HG03175 (cell line): Measurements from ENCODE around the gene CIRBP.

Experiments used
- ATAC-seq: cut with Tn5 transposase; IDR thresholded peaks from one replicate; pipeline ENCODE4 v1.9.1; 2021; ENCODE audit warnings: mild to moderate bottlenecking, moderate library complexity; ENCODE audit not compliant: unreplicated experiment

CIRBP gene

GRCh38 chr19:1278074-1278473 is 8.9 kb downstream of the CIRBP start:
- no peak for ATAC-seq

- ATAC-seq = no peak
These were observed 9.9 kb downstream of the CIRBP start for GRCh38 chr19:1278713-1279660.

DNA sequence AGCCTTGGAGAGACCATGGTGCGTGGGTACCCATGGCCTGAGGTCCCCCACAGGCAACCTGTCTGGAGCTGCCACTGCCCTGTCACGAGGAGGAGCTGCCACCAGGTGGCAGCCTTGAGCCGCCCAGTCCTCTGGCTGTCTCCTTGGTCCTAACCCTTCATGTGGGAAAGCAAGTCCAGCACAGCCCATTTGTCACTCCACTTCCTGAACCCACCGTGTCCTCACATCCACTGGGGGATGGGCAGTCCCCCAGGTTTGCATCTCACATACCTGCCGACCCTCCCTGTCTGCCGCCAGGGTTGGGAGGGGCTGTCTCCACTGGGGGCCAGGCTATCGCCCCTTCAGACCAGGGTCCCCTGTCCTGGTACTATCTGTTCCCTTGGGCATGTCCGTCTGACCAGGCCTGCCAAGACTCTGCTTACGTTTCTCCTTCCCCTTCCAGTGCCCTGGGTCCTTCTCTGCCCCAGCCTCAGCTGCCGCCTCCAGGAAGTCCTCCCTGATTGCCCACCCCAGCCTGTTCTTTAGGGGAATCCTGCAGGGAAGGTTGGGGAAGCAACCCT is 10.7 kb downstream of the CIRBP start:
- no peak for ATAC-seq

DNA sequence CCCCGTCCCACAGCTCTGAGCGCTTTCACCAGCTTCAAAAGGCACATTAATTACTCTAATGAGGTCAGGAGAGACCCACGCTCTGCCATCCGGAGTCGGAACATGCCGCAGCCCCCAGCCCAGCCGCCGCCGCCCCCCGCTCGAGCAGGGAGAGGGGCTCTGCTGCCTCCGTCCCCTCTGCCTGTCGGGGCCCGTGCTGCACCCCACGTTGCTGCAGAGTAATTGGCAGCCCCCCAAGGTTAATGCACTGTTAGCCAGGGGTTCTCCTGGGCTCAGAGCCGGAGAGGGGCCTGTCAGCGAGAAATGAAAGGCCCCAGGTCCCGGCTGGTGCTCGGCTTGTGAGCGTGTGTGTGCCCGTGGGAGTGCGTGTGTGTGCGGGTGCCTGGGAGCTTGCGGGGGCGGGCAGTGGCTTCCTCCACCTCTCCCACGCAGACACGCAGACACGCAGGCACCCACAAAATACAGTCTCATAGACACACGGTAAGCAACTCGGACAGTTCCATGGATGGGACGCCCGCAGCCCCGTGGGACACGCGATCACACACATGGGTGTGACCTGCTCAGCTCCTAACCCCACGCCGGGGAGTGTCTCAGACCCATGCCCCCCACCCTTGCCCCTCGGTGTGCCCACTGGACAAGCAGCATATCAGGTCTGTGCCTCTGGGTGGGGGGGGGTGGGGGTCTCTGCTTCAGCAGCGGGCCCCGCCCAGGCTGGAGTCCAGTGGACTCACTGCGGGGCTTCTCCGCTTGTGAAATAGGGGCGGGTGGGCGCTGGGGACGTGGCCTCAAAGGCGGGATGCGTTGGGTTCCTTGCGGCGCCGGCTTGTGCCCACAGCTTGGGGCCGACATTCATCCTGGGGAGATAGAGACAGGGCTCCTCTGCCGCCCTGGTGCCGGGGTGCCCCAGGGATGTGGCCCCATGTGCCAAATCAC is 11.8 kb downstream of the CIRBP start:
- no peak for ATAC-seq

DNA sequence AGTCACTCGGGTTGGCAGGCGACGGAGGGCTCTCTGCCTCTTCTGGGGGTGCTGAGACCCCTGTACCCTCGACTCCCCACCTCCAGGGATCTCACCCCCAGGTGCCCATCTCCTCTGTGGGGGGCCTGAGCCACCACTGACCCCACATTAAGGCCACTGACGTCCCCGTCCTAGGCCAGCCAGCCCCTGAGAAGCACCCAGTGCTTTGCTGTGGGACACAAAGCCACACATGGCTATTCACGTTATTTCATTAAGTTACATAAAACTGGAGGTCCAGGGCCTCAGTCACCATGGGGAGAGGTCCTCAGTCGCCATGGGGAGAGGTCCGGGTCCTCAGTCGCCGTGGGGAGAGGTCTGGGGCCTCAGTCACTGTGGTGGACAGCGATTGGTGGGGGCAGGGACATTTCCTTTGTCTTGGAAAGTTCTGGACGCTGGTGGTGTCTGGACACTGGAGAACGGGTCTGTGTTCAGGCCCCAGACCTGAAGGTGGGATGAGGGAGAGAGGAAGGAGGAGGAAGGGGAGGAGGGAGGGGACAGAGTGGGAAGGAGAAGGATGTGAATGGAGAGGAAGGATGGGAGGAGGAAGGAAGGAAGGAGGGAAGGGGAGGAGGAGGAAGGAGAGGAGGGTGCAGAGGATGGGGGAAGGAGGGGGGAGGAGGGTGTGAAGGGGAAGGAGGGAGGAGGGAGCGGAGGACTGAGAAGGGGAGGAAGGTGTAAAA is 12.6 kb downstream of the CIRBP start:
- no peak for ATAC-seq

GRCh38 chr19:1282588-1283206 is 13.6 kb downstream of the CIRBP start:
- ATAC-seq = no peak

- ATAC-seq = no peak
These were observed 14.2 kb downstream of the CIRBP start for GRCh38 chr19:1283207-1283916.

GRCh38 chr19:1283917-1284292 is 14.8 kb downstream of the CIRBP start:
- no peak for ATAC-seq

- ATAC-seq = no peak
These were observed 15.3 kb downstream of the CIRBP start for GRCh38 chr19:1284293-1284978.

- ATAC-seq = no peak
These were observed 16.0 kb downstream of the CIRBP start for GRCh38 chr19:1284979-1285736.

DNA sequence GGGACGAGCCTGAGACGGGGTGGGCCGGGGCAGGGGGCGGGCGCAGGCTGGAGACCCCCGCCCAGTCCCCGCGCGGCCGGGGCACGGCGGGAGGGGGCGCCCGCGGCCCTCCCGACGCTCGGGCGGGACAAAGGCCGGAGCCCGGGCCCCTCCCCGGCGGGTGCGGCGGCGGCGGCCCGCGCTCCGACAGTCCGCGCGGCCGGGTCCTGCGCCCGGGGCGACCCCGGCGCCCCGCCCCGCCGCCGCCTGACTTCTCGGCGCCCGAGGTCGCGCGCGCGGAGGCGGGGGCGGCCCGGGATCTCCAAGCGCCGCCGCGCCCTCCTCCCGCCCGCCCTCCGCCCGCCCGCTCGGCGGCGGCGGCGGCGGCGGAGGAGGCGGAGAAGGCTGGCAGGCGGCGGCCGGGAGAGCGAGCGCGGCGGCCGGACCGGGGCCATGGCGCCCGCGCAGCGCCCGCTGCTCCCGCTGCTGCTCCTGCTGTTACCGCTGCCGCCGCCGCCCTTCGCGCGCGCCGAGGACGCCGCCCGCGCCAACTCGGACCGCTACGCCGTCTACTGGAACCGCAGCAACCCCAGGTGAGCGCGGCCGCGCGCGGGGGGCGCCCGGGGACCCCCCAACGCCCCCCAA is 16.7 kb downstream of the CIRBP start, which contains the start of gene EFNA2:
Gene EFNA2, plus strand, starts transcription at position 137 of the 624 bp plus-strand sequence. Its CDS starts 296 bp downstream, at position 433.
- ATAC-seq = no peak

GRCh38 chr19:1286487-1287353 is 17.6 kb downstream of the CIRBP start:
- ATAC-seq = no peak

GRCh38 chr19:1287354-1288225 is 18.5 kb downstream of the CIRBP start:
- no peak for ATAC-seq

DNA sequence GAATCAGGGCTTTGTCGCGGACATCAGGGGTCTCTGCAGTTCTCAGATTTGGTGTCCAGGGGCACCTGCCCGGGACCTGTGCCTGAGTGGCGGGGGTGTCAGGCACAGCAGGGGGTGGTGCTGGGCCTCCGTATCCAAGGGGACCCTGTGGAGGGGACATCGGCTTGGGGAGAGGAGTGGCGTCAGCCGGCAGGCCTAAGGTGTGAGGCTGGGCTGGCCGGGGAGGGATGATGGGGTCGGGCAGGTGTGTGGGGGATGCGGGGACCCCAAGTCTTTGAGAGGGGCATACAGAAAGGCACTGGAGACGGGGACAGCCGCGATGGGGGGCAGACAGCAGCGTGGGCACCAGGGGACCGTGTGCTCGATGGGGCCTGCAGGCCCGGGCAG is 19.1 kb downstream of the CIRBP start:
- no peak for ATAC-seq

DNA sequence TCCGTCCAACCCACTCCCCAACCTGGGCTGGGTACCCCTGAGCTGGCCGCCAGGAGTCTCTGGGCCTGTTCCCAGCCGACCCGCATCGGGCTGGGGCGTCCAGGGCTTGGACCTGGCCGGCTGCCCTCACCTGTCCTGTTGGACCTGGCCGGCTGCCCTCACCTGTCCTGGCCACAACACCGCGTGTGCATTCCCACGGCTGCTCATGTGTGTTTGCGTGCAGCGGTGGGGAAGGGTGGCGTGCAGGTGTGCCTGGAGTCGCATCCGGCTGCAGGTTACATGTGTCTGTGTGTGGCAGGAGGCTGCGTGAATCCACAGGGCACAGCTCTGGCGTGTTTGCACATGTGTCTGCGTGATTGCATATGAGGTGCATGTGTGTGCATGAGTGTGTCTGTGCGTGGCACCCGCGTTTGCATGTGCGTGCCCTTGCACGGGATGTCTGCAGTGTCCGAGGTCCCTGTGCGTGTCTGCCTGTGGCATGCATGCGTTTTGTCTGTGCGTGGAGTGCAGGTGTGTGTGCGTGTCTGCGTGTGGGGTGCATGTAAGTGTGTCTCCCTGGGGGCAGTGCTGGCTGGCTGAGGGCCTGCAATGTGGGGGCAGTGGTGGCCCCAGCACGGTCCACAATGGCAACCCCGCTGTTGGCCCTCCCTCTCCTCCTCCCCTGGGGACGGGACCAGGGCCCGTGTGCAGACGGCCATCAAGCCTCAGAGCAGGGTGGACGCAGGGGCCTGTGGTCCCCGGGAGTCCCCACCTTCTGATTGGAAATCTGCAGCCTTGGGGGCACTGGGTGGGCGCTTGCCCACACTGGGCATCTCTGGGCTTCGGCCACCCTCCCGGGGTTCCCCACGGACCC is 19.9 kb downstream of the CIRBP start:
- no peak for ATAC-seq
